Activated T-cell treated with anti-CD3 and anti-CD28 coated beads for 4 hours (primary cell): Measurements from ENCODE around the gene HES4.
A peak's percentile ranks its signal among the peaks of the same experiment; 100 is the strongest.
"Not testable (repeated sequence)": the region's sequence is repeated elsewhere in the genome, so short reads cannot be mapped to it uniquely, and the experiment has no call there.

ENCODE experiments used
- DNase-seq: peaks from one replicate; pipeline ENCODE4 v3.0.0-alpha.2; 2020

HES4 gene

GRCh38 chr1:1017397-1018320 is 17.8 kb upstream of the HES4 start:
- DNase-seq: not testable (repeated sequence)

DNA sequence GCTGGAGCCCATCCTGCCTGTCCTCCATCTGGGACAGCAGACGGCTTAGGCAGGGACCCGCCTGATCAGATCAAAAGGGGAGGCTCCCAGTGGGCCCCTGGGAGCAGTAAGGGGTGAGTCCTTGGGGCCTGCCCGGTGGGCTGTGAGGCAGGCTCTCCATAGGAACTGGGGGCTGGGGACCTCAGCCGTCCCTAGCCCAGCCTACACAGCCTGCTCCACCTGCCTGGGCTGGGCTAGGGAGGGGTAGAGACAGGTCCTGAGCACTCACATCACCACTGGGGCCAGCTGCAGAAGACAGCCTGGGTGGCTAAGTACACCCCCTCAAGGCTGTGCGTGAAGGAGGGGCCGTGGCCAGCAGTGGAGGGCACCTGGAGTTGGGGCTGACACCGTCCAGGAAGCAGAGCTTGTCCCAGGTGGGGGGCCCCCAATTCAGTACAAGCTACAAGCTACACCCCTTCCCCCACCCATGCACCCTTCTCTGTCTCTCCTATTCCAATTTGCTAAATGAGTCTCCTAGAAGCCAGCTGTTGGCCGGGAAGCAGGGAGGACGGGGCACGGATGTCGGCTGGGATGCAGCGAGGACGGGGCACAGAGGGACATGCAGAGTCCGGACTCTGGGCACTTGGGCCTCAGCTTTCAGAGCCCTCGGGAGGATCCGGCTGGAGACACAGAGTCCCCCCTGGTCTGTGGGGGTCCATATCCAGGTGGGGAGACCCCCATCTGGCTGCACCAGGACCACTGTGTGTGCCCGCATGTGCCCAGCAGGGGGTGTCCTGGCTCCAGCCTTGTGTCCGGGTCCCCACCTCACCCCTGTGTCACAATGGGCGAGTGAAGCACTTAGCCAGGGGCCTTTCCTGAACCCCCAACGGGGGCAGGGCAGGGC is 15.1 kb upstream of the HES4 start:
- no peak for DNase-seq

- DNase-seq: no peak
Observed at GRCh38 chr1:1013922-1014648, 14.2 kb upstream of the HES4 start.

- DNase-seq: peak; percentile 81
Observed at GRCh38 chr1:1013105-1013921, 13.4 kb upstream of the HES4 start, which contains the start of gene ISG15. Gene ISG15 (plus strand): TSS chr1:1013497. CDS start chr1:1013574, 77 bp downstream.

- DNase-seq: not testable (repeated sequence)
Observed at GRCh38 chr1:1012736-1013104, 12.8 kb upstream of the HES4 start.

DNA sequence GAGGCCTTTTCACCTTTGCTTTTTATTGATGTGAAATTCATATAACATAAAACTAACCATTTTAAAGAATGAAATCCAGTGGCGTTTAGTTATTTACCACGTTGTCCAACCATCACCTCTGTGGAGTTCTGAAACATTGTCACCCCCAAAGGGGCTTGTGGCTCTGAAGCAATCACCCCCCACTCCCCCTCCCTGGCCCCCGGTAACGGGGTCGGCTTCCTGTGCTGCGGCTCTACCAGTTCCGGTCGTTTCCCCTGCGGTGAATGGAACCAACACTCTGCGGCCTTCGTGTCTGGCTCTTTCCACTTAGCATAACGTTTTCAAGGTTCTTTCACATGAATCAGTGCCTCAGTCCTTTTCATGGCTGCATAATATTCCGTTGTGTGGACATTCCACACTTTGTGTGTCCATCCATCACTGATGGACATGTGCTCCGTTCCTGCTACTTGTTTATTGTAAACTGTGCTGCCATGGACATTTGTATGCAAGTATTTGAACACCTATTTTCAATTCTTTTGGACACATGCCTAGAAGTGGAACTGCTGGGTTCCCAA is 11.6 kb upstream of the HES4 start:
- no peak for DNase-seq

GRCh38 chr1:1010131-1010530 is 10.2 kb upstream of the HES4 start:
- not testable (repeated sequence) for DNase-seq

DNA sequence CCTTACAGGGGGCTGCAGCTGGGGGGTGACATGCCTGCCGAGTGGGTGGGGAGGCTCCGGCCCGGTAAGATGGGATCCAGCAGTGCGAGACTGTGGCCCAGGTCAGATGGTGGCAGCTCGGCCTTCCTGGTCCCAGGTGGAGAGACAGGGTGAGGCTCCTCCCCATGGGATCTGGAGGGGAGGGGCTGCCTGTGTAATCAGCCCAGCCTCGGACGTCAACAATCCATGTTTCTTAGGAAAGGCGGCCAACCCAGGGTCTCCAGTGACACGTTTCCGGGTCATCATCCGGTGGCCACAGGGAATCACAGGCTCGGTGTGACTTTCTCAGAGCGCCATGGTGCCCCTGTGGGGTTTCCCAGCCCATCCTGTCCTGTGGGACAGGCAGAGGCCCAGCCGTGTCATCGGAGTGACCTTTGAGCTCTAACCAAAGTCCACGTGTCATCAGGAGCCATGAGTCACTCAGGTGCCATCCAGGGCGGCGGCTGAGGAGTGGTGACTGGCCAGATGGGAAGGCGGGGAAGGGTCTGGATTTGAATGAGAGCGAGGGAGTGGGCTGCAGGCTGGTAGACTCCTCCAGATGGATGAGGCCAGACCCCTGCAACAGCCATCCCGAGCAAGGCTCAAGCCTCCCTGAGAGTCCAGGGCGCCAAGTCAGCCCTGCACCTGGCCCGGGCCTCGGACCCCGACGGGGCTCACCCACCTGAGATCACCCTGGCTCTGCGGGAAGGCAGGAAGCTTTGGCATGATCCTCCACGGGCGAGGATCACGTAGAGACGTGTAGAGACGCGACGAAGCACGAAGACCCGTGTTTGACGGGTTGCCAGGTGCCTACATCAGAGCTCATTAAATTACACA is 6.6 kb upstream of the HES4 start:
- no peak for DNase-seq

DNA sequence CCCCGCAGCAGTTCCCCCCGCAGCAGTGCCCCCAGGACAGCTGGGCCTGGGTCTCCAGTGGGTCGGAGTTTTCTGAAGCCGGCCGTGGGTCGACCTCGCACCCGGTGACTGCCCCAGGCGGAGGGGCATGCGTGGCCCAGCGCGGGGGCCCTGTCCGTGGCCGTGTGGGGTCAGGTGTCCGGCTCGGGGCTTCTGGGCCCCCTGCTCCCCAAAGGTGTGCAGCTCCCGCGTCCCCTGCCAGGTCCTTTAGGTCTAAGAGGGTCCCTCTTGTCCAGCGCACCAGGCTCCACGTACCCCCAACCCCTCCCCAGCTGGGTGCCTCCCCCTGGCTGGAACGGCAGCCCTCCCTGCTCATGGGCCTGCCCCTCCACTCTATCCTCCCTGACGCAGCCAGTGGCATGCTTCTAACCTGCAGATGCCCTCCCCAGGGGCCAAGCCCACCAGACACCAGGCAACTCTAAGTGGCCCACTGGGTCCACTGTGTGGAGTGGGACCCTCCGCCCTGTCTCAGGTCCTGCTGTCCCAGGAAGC is 5.9 kb upstream of the HES4 start:
- no peak for DNase-seq

DNA sequence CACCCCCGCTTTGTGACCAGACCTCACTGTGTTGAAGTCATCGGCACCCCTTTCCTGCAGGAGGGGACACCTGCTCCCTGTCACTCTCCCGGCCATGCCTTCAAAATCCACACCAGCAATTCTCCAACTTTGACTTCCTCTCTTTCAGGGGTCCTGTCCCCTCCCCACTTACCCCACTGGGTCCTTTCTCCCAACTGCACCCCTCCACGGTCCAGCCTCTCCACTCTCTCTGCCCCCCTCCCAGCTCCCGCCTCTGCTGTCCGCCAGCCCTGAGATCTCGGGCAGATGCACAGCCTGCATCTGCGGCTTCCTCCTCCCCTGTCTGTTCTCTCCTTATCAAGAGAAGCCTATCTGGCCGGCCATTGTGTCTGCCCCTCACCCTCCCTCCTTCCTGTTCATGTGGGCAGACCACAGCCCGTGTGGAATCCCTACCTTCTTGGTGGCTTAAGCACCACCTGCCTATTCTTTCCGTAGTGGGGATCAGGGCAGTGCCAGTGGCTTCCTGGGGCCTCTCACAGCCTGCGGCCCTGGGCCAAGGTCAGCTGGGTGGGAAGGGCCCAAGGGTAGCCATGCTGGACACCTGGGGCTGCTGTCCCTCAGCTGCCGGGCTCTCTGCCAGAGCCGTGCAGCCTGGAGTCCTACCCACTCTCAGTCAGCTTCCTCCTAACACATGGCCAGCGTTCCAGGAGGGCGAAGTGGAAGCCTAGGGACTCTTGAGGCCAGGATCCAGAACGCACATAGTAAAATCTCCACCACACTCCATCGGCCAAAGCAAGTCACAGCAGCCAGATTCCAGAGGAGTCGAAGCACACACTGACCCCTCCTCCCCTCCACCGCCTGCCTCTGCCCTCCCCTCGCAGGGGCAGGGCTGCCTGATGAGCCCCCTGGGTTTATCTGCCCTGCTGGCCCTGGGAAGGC is 5.1 kb upstream of the HES4 start:
- no peak for DNase-seq

GRCh38 chr1:1004420-1004779 is 4.5 kb upstream of the HES4 start:
- DNase-seq: no peak

GRCh38 chr1:1003618-1004419 is 3.9 kb upstream of the HES4 start:
- DNase-seq: no peak

DNA sequence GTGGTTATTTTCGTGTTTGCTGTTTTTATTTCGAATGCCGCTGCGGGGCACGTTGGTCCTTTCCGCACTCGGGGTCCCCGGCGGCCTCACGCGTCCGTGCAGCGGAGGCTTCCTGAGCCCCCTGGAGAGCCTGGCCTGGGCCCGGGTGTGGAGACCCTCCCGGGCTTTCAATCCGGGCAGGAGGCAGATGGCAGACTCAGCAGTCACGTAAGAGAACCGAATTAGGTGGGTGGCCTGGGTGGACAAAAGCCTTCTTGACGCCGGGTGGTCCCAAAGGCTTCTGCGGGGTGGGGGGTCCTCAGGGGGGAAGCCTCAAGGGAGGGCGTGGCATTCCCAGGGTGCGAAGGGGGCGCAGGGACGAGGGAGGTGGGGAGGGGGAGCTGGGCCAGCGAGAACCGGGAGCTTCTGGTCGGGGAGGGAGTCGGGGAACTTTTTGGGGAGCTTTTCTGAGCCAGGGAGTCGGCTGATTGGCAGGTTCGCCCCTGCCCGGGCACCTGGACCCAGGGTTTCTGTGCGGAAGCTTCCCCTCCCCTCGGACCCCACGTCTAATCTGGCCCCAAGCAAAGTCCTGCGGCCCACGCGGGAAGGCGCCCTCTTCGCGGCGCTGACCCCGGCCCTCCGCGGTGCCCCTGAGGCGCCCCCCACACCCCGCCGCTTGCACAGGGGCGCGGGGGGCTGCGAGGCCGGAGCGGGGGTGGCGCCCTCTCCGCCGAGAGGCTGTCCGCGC is 1.3 kb upstream of the HES4 start:
- DNase-seq: no peak

DNA sequence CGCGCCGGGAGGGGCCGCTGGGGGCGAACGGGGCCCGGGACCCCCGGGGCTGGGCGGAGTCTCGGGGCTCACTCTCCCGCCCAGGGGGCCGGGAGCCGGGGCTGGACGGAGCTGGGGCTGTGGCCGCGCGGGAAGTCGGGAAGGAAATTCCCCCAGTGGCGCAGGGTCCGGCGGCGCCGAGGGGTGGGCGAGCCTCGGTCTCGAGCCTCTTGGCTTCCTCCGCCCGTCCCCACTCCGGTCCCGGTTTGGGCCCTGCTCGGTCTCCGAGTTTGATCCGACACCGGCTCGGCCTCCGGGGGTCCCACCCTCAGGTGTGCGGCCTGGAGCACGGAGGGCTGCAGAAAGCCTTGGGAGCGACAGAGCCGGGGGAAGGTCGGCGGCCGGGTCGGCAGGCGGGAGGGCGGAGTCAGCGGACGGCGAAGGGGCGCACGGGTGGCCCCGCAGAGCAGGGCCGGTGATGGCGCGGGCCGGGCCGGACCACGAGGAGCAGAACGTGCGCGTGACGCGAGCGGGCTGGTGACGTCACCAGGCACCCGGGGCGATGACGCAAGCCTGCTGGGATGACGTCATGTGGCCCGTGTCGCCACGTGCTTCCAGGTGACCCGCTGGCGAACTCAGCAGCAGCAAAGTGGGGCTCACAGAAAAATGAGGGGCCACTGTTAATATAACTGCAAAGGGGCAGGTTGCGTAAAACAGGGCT is 610 bp upstream of the HES4 start:
- peak; percentile 78 for DNase-seq

DNA sequence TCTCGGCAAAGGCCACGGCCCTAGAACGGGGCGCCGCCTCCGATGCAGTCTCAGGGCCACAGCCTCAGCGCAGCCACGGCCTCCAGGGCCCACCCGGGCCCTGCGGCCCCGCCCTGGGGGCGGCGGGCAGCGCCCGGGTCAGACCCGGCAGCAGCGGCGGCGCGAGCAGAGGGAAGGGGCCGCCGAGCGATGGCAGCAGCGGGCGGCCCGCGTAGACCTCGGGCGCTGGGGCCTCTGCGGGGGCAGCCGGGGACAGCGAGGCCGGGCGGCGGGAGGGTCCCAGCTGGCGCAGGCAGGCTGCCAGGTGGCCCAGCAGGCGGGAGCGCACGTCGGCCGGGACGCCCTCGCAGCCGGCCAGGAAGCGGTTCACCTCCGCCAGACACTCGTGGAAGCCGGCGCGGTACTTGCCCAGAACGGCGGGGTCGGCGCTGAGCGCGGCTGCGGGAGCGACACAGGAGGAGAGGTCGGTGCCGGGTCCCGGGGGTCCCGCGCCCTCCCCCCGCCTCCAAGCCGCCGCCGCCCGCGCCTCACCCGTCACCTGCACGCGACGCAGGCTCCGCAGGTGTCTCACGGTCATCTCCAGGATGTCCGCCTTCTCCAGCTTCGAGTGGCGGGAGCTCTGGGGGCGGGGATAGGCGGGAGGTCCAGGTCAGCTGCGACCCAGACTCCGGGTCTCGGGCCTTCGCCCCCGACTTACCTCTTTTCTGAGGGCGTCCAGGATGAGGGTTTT is 737 bp downstream of the HES4 start:
- no peak for DNase-seq

DNA sequence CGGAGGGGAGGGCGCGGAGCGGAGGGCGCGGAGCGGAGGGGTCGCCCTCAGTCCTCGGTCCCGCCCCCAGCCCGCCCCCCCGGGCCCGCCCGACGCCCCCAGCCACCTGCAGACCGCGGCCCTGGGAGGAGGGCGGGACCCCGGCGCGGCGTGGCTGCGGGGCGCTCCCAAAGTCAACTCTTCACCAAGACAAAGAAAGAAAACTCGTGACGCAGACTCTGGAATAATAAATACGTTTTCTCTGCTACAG is 1.2 kb downstream of the HES4 start:
- DNase-seq: no peak
